Mucosa of rectum (tissue), 2 donors: Measurements from ENCODE around the gene MRPS12.
"Not testable (repeated sequence)": the region's sequence is repeated elsewhere in the genome, so short reads cannot be mapped to it uniquely, and the experiment has no call there.

Experiments used
- H3K27ac ChIP-seq, 2 donors: one replicate each; pipeline ENCODE4 v1.7.0; 2013; ENCODE audit warnings: inconsistent platforms in 2 of 2, low read depth in 2 of 2, low read length in 2 of 2
- H3K27me3 ChIP-seq, 2 donors: one replicate each; pipeline ENCODE4 v1.7.0; 2013; ENCODE audit warnings: low read length in 2 of 2; ENCODE audit not compliant: control insufficient read depth in 2 of 2, insufficient read depth in 2 of 2
- H3K36me3 ChIP-seq, 2 donors: one replicate each; pipeline ENCODE4 v1.7.0; 2013; ENCODE audit warnings: low read length in 2 of 2; ENCODE audit not compliant: control insufficient read depth in 2 of 2, insufficient read depth in 2 of 2
- H3K4me1 ChIP-seq, 2 donors: one replicate each; pipeline ENCODE4 v1.7.0; 2013; ENCODE audit warnings: low read length in 2 of 2, mild to moderate bottlenecking in 1 of 2; ENCODE audit not compliant: control insufficient read depth in 2 of 2, insufficient read depth in 2 of 2
- H3K4me3 ChIP-seq, 2 donors: one replicate each; pipeline ENCODE4 v1.7.0; 2013; ENCODE audit warnings: low read length in 2 of 2
- H3K9ac ChIP-seq, 2 donors: one replicate each; pipeline ENCODE4 v1.7.0; 2013; ENCODE audit warnings: low read length in 2 of 2, low read depth in 1 of 2, mild to moderate bottlenecking in 1 of 2
- H3K9me3 ChIP-seq, 2 donors: one replicate each; pipeline ENCODE4 v1.7.0; 2013; ENCODE audit warnings: low read length in 2 of 2; ENCODE audit not compliant: control insufficient read depth in 2 of 2
- donor health status: healthy.
- donor health status: Normal muscosa, but diverticular disease.

Gene MRPS12

GRCh38 chr19:38930776-38931520 lies at the start of gene MRPS12:
Gene MRPS12 (plus strand): TSS chr19:38930944. CDS start chr19:38931295, 351 bp downstream.
- Histone ChIP-seq H3K9me3 (no peaks in the 10 kb centered on the region), H3K36me3 (peaks cover 6 to 13% of the 10 kb centered on the region in 2 donors), H3K27me3 (no peaks in the 10 kb centered on the region), H3K4me1 (peaks cover 8 to 13% of the 10 kb centered on the region in 2 donors), H3K4me3 (peak within 1 kb of the TSS; percentile 96 to 99), H3K9ac (peak within 1 kb of the TSS; percentile 95 to 98), H3K27ac (peak within 1 kb of the TSS; percentile 87 to 92)

GRCh38 chr19:38883286-38883685 lies 47.5 kb upstream of the MRPS12 start:
- H3K9ac ChIP-seq: no peak overlapping the region
- H3K9me3 ChIP-seq: no peaks in the 10 kb centered on the region
- H3K36me3 ChIP-seq: peaks cover 1 to 9% of the 10 kb centered on the region in 2 donors
- H3K4me1 ChIP-seq: peaks cover 5 to 13% of the 10 kb centered on the region in 2 donors
- H3K4me3 ChIP-seq: no peak overlapping the region
- H3K27me3 ChIP-seq: no peaks in the 10 kb centered on the region
- H3K27ac ChIP-seq: no peak overlapping the region

GRCh38 chr19:38884691-38885090 lies 46.1 kb upstream of the MRPS12 start:
- not testable (repeated sequence) for H3K27ac ChIP-seq, H3K27me3 ChIP-seq, H3K4me3 ChIP-seq, H3K4me1 ChIP-seq, H3K9me3 ChIP-seq, H3K9ac ChIP-seq
- peaks cover 11 to 21% of the 10 kb centered on the region in 2 donors for H3K36me3 ChIP-seq

GRCh38 chr19:38888876-38889275 lies 41.9 kb upstream of the MRPS12 start:
- no peak overlapping the region for H3K4me3 ChIP-seq
- no peaks in the 10 kb centered on the region for H3K27me3 ChIP-seq
- H3K36me3 ChIP-seq: peaks cover 15 to 31% of the 10 kb centered on the region in 2 donors
- H3K9ac ChIP-seq: no peak overlapping the region
- no peak overlapping the region for H3K27ac ChIP-seq
- H3K4me1 ChIP-seq: no peaks in the 10 kb centered on the region
- H3K9me3 ChIP-seq: no peaks in the 10 kb centered on the region

GRCh38 chr19:38889803-38890202 lies 40.9 kb upstream of the MRPS12 start:
- Histone ChIP-seq H3K27me3 (no peaks in the 10 kb centered on the region), H3K4me3 (no peak overlapping the region), H3K9ac (no peak overlapping the region), H3K27ac (no peak overlapping the region), H3K36me3 (peaks cover 15 to 31% of the 10 kb centered on the region in 2 donors), H3K4me1 (no peaks in the 10 kb centered on the region), H3K9me3 (no peaks in the 10 kb centered on the region)

- H3K4me1 ChIP-seq: no peaks in the 10 kb centered on the region
- H3K27ac ChIP-seq: no peak overlapping the region
- no peak overlapping the region for H3K9ac ChIP-seq
- no peaks in the 10 kb centered on the region for H3K27me3 ChIP-seq
- no peak overlapping the region for H3K4me3 ChIP-seq
- no peaks in the 10 kb centered on the region for H3K9me3 ChIP-seq
- H3K36me3 ChIP-seq: peaks cover 15 to 29% of the 10 kb centered on the region in 2 donors
These were observed 40.1 kb upstream of the MRPS12 start for GRCh38 chr19:38890686-38891085.

GRCh38 chr19:38891771-38892170 lies 39.0 kb upstream of the MRPS12 start:
- H3K36me3 ChIP-seq: peaks cover 15 to 26% of the 10 kb centered on the region in 2 donors
- no peak overlapping the region for H3K9ac ChIP-seq
- no peaks in the 10 kb centered on the region for H3K9me3 ChIP-seq

GRCh38 chr19:38892841-38893240 lies 37.9 kb upstream of the MRPS12 start:
- Histone ChIP-seq H3K4me1 (no peaks in the 10 kb centered on the region), H3K4me3 (no peak overlapping the region), H3K27ac (no peak overlapping the region), H3K9ac (no peak overlapping the region), H3K27me3 (no peaks in the 10 kb centered on the region), H3K9me3 (no peaks in the 10 kb centered on the region), H3K36me3 (peaks cover 15 to 26% of the 10 kb centered on the region in 2 donors)

More at GRCh38 chr19:38891771-38892170, 39.0 kb upstream of the MRPS12 start:
- H3K27ac ChIP-seq: no peak overlapping the region
- H3K4me3 ChIP-seq: no peak overlapping the region
- no peaks in the 10 kb centered on the region for H3K4me1 ChIP-seq
- no peaks in the 10 kb centered on the region for H3K27me3 ChIP-seq

GRCh38 chr19:38893341-38893771 lies 37.4 kb upstream of the MRPS12 start:
- H3K27ac ChIP-seq: no peak overlapping the region
- no peaks in the 10 kb centered on the region for H3K27me3 ChIP-seq
- no peak overlapping the region for H3K4me3 ChIP-seq
- H3K4me1 ChIP-seq: peaks cover 2% of the 10 kb centered on the region in 2 donors
- H3K9ac ChIP-seq: no peak overlapping the region
- H3K9me3 ChIP-seq: no peaks in the 10 kb centered on the region
- H3K36me3 ChIP-seq: peaks cover 13 to 26% of the 10 kb centered on the region in 2 donors

GRCh38 chr19:38894968-38895367 lies 35.8 kb upstream of the MRPS12 start:
- peaks cover 7 to 9% of the 10 kb centered on the region in 2 donors for H3K4me1 ChIP-seq
- H3K4me3 ChIP-seq: no peak overlapping the region
- no peak overlapping the region for H3K9ac ChIP-seq
- H3K27me3 ChIP-seq: no peaks in the 10 kb centered on the region
- no peaks in the 10 kb centered on the region for H3K9me3 ChIP-seq
- no peak overlapping the region for H3K27ac ChIP-seq
- H3K36me3 ChIP-seq: peaks cover 2 to 12% of the 10 kb centered on the region in 2 donors
